HG03175 (cell line): Measurements from ENCODE around the gene SGMS1.
"Not testable (repeated sequence)": the region's sequence is repeated elsewhere in the genome, so short reads cannot be mapped to it uniquely, and the experiment has no call there.

Source experiments
- ATAC-seq: cut with Tn5 transposase; IDR thresholded peaks from one replicate; pipeline ENCODE4 v1.9.1; 2021; ENCODE audit warnings: mild to moderate bottlenecking, moderate library complexity; ENCODE audit not compliant: unreplicated experiment

Gene SGMS1

DNA sequence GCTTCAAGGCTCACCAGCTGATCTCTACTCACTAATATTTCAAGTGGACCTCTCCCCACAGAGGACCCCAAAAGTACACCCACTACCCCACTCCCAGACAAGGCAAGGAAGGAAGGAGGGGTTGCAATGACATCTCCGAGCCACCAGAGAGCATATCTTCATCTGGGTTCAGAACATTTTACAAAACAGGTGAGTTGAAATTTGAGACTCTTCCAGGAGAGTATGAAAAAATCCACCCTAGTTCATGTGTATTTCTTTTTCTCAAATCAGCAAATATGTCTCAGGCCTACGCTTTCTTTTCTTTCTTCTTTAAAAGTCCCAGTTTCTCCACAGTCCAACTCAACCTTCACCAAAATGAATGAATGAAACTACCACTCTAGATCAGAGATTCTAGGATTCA is 61.9 kb downstream of the SGMS1 start:
- ATAC-seq = no peak

DNA sequence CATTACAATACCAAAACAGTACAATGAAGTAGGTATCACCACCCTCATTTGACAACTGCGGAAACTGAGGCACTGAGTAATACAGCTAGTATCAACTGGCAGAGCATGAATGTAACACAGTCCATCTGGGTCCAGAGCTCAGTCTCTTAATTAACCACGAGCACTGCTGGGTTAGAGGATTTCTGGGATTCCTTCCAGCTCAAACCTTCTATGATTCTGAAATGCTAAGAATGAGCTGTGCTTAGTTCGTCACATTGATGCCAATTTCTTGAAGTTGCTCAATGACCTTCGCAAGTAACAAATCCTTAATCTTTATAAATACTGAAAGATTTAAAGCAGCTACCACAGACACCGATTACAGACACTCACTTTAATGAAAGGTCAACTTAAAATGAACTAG is 62.5 kb downstream of the SGMS1 start:
- ATAC-seq = no peak

DNA sequence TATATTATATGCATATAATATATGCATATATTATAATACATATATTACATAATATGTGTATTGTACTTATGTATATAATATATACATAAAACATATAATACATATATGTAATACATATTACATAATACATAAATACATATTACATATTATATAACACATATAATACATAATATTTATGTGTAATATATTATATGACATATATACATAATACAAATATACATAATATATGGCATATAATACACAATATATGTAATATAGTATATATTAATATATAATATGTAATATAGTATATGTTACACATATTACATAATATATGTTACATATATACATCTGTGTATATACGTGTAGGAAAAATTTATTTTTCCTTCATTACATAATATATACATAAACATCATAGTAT is 63.4 kb downstream of the SGMS1 start:
- no peak for ATAC-seq

DNA sequence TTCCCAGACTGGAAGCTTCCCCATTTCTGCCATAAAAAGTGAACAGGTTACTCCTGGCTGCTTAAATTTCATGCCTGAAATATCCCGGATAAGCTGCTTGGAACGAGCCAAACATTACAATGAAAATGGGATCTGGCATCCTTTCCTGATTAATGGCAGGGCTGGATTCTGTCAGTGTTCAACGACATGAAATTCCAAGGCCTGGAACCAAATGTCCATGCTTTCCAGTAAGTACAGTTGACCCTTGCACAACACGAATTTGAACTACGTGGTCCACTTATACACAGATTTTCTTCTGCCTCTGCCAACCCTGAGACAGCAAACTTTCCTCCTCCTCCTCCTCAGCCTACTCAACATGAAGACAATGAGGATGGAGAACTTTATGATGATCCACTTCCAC is 65.4 kb downstream of the SGMS1 start:
- no peak for ATAC-seq

DNA sequence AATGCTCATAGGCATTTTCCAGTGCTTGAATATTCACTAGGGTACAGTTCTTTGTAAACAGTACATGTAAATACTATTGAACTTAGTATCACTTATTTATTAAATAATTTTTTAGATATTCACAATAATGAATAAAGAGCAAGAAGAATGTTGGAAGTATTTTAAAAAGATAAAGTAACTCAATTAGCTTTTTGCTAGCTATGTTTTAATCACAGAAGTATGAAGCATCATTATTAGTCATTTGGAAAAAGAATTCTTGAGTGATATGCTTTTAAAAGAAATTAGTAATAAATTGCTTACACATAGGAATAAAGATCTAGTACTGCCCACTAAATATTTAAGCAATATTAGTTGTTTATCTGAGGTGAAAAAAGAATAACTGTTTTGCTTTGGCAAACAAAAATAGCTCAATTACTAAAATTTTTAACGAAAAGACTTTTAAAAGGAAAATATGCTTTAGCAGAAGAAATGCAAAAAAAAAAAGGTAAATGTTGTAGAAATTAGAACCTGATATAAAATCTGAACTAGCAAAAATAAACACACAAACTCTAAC is 66.5 kb downstream of the SGMS1 start:
- ATAC-seq = no peak

DNA sequence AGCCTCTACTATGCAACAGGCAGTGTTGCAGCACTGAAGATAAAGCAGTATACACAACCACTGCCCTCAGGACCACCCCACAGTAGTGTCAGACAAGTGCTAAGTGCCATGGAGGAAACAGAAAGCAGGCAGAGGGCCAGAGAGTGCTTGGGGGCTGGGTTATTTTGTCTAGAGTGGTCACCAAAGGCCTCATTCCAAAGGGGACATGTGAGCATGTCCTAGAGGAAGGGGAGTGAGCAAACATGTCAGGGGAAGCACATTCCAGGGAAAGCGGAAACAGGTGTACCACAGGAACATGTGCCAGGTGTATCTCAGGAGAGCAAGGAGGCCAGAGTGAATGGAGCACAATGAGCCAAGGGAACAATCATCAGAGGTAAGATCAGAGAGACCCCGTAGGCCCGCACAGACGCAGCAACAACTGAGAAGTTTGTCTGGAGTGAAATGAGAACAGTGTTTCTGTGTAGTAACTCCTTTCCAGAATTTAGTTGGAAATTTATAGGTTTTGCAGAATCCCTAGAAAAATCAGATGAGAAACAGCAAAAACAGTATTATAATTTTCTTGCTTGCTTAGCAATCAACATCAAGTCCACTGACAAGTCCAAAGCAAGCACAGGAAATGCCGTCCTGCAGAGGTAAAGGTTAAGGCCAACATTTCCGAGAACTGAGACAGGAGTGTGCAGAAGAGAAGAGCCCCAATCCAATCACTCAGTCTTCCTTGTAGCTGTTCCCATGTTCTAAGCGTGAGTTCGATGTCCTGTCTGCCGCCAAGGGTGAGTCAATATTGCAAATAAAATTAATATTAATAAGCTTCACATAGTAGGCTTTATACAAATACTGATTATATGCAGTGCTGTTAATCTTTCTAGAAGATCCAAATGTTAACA is 67.3 kb downstream of the SGMS1 start:
- no peak for ATAC-seq

DNA sequence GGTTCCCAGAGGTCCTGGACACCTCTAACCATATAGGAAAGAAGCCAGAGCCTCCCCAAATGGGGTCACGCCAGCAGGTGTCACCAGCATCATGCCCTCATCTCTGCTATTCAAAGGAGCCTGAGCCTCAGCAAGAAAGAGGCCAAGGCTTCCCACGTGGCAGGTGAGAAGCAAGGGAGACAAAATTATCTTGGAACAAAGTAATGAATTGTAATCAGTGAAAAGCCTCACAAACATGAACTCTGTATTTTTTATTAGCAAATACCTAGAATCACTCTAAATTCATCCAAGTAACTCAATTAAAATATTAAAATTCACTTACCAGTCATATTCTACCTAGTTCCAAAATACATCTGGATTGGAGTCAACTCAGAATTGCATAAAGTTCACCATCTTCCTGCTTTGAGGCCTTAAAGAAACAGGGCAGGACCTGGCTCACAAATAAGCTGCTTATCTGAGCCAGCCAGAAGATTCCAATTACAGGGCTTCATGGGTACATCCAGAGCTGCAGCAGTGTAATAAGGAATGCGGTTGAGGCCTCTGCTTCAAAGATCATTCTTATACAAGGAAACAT is 68.7 kb downstream of the SGMS1 start:
- no peak for ATAC-seq

DNA sequence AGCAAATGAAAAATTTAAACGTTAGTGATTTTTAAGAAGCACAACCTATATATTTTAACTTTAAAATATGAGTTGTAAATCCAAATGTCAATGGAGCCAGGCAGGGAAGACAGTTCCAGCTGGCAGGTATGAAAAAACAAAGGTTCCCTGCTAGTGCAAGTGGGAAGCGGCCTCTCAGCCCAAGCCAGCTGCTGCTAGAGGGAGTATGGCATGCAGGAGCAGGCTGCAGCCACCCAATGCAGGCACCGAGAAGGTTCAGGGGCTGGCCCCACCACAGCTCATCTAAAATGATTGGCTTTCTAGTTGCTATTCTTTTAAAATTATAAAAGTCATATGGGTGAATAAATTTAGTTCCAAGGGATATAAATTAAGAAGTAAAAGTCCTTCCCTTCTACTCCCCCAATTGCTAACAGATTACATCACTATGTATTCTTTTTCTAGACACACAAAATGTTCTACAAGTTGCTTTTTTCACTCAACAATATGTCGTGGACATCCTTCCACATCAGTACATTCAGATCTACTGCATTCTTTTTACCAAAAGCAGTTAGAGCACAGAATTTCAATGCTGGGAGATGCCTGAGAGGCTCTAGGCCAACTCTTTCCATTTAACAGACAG is 69.3 kb downstream of the SGMS1 start:
- ATAC-seq = no peak

DNA sequence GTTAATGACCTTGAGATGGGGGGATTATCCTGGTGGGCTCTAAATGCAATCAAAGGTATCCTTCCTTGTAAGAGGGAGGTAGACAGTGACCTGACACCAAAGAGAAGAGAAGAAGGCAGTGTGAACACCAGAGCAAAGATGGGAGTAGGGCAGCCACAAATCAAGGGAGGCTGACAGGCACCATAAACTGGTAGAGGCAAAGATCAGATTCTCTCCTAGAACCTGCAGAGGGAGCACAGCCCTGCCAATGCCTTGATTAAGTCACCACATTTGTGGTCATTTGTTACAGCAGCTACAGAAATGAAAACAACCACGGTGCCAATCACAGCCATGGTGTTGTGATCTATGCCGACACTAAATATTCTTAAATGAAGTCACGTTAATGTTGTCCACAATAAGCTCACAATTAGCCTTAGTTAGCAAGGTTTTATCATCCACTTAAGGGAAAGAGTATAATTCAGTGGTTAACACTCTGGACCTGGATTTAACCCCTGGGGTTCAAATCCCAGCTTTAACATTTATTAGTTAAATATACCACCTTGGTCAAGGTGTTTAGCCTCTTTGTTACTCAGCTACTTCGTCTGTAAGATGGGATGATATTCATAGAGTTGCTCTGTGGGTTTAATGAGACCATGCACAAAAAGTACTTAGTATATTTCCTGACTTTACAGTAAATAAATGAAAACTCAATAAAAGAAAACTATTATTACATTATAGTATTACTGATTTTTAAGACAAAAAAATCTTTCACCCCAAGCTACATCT is 70.8 kb downstream of the SGMS1 start:
- ATAC-seq = peak; percentile 64

DNA sequence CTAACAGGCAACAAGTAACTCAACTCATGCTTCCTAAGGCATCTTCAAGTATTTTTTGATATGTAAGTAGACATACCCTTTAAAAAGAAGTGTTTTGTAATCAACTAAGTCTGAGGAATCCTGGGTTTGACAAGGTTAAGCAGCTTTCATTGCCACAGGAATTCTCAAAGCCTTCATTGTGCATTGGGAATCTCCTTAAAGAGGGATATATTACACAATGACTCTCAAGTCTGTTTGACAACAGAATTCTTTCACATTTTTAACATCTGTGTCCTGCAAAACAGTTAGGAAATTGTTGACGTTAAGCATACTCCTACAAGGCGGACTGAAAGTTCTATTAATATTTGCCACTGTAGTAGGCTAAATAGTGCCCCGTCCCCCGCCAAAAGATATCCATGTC is 71.4 kb downstream of the SGMS1 start:
- no peak for ATAC-seq

DNA sequence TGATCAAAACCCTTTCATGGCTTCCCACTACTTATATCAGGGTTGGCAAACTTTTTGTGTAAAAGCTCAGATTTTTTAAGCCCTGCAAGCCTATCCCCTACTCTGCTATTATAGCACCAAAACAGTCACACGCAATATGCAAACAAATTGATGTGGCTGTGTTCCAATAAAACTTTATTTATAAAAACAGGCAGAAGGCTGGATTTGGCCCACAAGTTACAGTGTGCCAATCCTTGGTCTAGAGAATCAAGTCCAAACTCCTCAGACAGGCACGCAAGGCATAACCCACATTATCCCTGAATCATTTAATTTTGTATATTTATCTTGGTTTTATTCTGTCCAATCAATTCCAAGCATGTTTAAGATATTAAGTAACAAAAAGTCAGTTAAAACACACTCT is 71.9 kb downstream of the SGMS1 start:
- ATAC-seq = no peak

DNA sequence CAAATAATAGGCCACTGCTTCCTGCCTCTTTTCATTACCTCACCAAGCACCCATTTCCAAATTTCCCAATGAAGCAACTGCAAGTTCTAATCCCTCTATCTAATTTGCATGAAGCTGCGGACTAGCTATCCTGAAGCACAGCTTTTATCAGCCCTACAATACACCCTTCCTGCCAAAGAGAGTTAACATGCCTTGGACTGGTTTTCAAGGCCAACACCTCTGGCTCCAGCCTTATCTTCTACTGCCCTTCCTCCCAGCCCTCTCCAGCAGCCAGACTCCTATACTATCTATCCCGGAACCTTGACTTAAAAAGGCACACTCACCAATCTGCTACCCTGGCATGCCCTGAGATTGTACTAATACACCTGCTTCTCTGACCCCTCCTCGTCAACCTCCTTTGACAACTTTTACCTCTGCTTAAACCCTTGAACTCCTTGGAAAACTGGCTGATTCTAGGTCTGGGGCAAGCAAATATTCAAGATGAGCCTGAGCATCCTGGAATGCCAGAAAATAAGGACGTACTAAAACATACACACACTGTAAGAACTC is 73.4 kb downstream of the SGMS1 start:
- no peak for ATAC-seq

DNA sequence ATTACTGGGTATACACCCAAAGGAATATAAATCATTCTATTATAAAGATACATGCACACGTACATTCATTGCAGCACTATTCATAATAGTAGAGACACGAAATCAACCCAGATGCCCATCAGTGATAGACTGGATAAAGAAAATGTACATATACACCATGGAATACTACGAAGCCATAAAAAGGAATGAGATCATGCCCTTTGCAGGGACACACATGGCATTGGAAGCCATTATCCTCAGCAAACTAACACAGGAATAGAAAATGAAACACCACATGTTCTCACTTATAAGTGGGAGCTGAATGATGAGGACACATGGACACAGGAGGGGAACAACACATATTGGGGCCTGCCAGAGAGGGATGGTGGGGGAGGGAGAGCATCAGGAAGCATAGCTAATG is 74.6 kb downstream of the SGMS1 start:
- ATAC-seq = not testable (repeated sequence)

DNA sequence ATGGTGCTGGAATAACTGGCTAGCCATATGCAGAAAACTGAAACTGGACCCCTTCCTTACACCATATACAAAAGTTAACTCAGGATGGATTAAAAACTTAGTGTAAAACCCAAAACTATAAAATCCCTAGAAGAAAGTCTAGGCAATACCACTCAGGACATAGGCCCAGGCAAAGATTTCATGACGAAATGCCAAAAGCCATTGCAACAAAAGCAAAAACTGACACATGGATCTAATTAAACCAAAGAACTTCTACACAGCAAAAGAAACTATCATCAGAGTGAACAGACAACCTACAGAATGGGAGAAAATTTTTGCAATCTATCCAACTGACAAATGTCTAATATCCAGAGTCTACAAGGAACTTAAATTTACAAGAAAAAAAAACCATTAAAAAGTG is 75.3 kb downstream of the SGMS1 start:
- ATAC-seq = not testable (repeated sequence)

DNA sequence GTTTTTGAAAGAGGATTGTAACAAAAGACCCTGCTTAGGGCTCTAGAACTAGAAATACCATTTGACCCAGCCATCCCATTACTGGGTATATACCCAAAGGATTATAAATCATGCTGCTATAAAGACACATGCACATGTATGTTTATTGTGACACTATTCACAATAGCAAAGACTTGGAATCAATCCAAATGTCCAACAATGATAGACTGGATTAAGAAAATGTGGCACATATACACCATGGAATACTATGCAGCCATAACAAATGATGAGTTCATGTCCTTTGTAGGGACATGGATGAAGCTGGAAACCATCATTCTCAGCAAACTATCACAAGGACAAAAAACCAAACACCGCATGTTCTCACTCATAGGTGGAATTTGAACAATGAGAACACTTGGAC is 77.5 kb downstream of the SGMS1 start:
- ATAC-seq = not testable (repeated sequence)

DNA sequence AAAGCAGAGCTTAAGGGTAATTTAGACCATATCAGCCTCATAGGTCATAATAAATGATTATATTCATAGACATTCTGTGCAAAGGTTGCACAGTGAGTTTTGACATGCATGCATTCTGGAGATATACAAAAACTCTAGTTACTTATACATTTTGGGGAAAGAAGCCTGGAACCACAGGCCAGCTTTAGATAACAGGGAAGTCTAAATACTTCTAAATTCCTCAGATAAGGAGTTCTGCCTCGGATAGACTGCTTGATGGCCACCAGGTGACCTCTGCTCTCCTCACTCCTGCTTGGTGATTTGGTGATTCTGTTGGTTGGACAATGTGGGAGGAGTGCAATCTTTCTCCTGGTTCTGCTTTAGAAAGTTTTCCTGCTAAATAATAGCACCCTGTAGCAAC is 77.9 kb downstream of the SGMS1 start:
- ATAC-seq = no peak

DNA sequence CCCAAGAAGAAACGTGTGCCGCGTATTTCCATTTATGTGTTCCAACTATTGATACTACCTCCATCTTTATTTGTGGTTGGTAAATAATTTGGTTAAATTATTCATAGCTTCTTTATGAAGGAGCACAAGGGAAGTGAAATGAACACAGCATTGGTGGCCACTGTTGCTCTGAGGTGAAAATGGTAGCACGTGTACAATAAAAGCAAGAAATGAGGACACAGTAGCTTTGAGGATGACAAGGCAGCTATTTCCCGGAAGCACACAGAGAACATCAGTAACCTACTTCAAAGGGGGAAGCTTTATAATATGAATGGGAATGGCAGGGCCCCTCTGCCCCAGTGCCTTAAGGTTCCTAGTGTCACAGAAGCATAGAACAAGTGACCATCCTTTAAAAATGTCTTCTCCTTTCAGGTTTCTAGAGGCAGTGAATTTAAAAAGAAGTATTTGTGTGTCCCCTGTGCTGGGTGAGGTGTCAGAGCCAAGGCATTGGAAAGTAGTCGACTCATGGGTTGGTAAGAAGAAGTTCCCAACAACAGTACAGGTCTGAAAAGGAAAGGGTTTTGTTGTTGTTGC is 78.8 kb downstream of the SGMS1 start:
- ATAC-seq = no peak

DNA sequence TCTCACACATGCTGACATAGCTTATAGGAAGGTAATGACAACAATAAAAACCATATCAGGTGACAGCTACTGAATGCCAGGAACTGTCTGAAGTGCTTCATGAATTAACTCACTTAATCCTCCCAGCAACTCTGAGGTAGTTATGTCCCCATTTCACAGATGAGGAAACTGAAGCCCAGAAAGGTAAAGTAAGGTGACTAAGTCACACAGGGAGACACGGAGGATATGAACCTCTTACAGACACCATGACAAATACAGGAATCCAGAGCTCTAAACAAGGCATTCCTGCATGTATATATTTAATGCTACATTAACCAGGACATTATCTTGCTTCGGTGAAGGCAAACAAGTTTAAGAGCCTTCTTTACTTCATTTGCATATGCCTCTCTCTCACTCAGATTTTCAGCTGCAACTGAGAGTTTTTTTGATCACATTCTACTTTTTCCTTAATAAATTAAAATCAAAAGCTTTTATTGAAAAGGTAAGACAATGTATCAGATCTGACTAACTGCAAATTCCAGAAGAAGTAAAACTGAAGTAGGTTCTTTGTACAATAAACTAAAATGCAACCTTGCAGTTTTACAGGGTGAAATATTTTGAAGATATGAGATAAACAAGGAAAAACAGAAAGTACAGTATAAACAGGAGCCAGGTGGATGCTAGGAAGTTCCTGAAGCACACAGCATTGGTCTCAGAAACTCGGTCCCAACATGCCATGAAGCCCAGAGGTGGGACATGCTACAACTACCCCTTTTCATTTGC is 79.5 kb downstream of the SGMS1 start:
- no peak for ATAC-seq

DNA sequence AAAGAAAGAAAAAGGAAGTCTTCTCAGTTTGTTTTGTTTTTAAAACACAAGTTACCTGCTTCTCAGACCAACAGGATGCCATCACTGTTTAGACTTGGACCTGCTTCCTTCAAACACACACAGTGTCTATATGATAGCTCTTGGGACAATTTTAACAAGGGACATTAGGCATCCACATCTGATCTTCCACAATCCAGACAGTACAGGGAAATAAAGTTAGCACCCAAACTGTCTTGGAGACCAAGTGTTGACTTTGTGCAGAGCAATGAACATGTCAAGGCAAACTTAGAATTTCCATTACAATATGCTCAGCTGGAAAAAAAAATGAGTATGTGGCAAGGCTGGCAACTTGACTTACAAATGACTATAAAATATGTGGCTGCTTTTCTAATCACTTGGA is 80.9 kb downstream of the SGMS1 start:
- no peak for ATAC-seq

DNA sequence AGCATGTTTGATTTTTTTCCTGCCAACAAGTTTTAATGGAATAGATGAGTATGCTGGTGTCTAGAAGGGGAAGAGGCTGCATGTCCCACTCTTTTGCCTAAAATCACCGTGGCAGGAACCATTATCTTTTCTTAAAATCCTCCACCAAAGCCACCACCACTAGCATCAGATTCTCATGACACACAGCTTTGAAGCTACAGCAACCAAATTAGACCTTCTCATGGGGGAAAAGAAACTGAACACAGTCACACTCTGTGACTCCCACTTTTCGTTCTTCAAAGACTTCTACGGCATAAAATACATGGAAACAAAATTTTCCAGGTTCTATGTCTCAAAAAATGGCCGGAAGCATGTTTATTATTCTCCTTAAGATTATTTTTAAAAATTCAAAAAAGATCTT is 81.8 kb downstream of the SGMS1 start:
- ATAC-seq = no peak
